GM19025 (cell line): ENCODE measurements around the gene ZNF200.

Source experiments
- ATAC-seq: cut with Tn5 transposase; IDR thresholded peaks from one replicate; pipeline ENCODE4 v1.9.1; 2021; ENCODE audit warnings: mild to moderate bottlenecking, low read depth, moderate library complexity; ENCODE audit not compliant: unreplicated experiment

Gene ZNF200

GRCh38 chr16:3254309-3254708 lies 19.4 kb upstream of the ZNF200 start:
- no peak for ATAC-seq

DNA sequence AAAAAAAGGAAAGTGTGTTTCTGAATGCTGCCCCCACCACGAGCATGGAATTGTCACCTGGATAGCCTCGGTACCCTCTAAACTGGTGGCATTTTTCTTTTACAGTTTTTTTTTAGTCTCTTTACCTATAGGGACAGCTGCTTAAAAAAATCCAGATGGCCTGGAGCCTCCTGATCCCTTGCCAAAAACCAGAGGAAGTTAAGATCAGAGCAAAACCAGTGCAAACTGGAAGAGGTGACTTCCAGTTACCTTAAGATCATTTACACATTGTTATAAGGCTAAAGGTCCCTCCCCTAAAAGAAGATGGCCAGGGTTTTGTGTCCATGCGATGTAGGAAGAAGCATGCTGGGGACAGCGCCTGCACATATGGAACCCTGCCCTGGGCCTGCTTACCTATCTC lies 18.0 kb upstream of the ZNF200 start:
- ATAC-seq: no peak

GRCh38 chr16:3249451-3249850 lies 14.5 kb upstream of the ZNF200 start:
- no peak for ATAC-seq

GRCh38 chr16:3249020-3249419 lies 14.1 kb upstream of the ZNF200 start:
- ATAC-seq: no peak

- ATAC-seq: no peak
Measured at GRCh38 chr16:3248596-3248995, 13.6 kb upstream of the ZNF200 start.

DNA sequence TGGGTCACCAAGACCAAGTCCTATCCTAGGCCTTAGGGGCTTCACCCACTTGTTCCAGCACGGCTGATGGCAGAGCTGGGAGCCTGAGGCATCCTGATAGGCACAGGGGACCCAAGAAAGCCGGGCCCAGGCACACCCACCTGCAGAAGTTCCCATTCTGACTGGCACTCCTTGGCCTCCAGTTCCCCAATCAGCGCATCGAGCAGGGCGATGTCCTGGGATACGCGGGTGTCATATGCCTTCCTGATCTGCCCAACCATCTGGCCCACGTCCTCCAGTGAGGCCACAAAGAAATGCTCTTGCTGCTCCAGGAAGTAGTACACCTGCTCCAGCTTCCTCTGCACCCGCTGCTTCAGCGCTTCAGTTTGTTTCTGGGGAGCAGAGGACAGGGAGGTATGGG lies 11.9 kb upstream of the ZNF200 start:
- no peak for ATAC-seq

DNA sequence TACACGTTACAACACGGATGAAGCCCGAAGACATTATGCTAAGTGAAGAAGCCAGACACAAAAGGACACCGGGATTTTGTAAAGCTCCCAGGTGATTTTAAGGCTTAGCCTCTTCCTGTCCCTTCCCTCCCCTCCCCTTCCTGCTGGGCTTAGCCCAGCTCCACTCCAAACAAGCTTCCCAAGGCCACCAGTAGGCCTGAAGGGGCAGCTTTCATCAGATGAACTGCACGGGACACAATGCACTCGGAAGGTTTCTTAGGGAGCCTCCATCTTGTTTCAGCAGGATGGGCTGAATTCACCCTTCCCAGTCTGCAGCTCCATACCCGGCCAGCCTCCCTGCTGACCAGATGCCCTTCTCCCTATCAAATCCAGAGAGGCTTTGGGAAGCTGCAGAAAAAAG lies 11.0 kb upstream of the ZNF200 start:
- no peak for ATAC-seq

GRCh38 chr16:3243882-3244281 lies 8.9 kb upstream of the ZNF200 start:
- ATAC-seq: no peak

DNA sequence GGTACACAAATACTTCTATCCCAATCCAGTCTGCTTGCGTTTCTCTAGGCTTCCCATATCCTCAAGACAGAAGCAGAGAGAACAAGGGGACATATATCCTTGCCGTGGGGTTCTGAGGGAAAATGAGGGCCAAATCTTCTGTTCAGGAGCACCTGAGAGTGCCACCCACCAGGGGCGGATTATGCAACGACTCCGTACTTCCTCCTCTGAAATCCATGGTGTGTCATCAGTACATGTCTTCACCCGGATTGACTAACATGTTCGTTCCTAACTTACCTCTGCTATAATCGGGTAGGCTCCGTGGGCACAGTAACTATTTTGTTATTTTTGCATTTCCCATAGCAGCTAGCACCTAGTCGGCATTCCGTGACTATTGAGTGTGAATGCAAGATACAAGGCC lies 7.8 kb upstream of the ZNF200 start:
- no peak for ATAC-seq

GRCh38 chr16:3241761-3242160 lies 6.8 kb upstream of the ZNF200 start:
- ATAC-seq: no peak

- no peak for ATAC-seq
Measured at GRCh38 chr16:3235856-3236669, 1.1 kb upstream of the ZNF200 start.

- no peak for ATAC-seq
Measured at GRCh38 chr16:3234543-3234856, 458 bp downstream of the ZNF200 start.

GRCh38 chr16:3223913-3224515 lies 10.9 kb downstream of the ZNF200 start:
- no peak for ATAC-seq

- no peak for ATAC-seq
Measured at GRCh38 chr16:3220839-3221238, 14.1 kb downstream of the ZNF200 start.

DNA sequence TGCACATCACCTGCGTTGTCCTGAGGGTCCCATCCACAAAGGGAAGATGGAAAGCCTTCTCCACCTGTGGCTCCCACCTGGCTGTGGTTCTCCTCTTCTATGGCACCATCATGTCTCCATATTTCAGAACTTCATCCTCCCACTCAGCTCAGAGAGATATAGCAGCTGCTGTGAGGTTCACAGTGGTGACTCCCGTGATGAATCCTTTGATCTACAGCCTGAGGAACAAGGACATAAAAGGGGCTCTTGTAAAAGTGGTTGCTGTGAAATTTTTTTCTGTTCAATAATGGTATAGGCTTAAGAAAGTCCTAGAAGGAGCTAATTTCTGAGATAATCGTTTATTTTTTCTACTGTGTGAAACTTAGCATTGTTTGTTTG lies 18.7 kb downstream of the ZNF200 start:
- no peak for ATAC-seq

- ATAC-seq: no peak
Measured at GRCh38 chr16:3215601-3216262, 19.2 kb downstream of the ZNF200 start.

DNA sequence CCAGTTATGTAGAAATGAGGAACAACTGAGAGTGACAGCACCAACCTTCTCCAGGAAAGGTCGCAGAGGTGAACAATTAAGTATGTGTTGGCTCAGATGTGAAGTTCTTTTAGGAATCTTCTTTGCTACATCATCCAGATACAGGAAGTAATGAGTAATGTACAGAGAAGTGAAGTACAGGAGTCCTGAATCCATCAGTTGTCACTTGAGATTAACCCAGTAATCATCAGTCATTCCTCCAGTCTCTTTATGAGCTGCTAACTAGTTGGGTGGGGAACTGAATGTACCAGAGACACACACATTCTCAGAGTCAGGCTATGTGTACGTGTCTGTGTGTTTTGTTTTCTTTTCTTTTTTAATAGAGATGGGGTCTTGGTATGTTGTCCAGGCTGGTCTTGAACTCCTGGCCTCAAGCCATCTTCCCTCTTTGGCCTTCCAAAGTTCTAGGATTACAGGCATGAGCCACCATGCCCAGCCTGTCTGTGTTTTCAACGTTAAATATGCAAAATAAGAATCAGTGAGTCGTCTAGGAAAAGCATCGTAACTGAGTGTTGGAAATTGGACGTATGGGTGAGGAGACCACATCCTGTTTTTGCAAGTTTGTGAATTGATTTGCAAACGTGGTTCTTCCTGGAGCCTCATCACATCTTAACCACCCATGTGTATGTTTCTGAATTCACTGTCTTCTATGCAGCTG lies 19.9 kb downstream of the ZNF200 start:
- no peak for ATAC-seq

DNA sequence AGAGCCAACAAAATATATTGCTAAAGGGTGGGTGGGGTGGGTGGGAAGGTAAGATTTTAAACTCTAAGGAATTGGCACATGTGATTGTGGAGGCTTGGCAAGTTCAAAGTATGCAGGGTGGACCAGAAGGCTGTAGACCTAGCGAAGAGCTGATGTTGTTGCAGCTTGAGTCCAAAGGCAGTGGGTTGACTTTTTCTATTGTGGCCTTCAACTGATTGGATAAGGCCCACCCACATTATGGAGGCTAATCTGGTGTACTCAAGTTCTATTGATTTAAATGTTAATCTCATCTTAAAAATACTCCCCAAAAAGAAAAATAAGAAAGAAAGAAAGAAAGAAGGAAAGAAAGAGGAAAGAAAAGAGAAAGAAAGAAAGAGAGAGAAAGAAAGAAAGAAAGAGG lies 22.4 kb downstream of the ZNF200 start:
- no peak for ATAC-seq

DNA sequence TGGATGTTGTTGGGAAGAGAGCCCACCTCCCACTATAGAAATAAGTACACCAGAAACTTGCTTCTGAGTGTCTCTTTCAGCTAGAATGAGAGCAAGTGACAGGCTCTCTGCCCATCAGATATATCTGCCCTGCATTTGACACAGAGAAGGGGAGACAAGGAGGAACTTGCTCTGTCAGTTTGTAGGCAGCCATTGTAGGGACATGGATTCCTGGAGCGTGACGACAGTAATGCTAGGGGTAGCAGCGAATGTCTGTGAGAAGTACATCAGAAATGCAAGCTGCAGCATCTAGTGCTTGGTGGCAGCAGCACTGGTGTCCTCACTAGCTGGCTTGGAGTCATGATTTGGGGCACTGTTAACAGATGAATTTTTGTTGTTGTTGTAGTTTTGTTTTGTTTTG lies 23.0 kb downstream of the ZNF200 start:
- ATAC-seq: no peak

- ATAC-seq: no peak
Measured at GRCh38 chr16:3207086-3207953, 27.6 kb downstream of the ZNF200 start.
